Activated T-cell treated with anti-CD3 and anti-CD28 coated beads for 4 hours (primary cell): ENCODE results near the gene ITGBL1.

Experiments
- DNase-seq: peaks from one replicate; pipeline ENCODE4 v3.0.0-alpha.2; 2020

Gene ITGBL1

DNA sequence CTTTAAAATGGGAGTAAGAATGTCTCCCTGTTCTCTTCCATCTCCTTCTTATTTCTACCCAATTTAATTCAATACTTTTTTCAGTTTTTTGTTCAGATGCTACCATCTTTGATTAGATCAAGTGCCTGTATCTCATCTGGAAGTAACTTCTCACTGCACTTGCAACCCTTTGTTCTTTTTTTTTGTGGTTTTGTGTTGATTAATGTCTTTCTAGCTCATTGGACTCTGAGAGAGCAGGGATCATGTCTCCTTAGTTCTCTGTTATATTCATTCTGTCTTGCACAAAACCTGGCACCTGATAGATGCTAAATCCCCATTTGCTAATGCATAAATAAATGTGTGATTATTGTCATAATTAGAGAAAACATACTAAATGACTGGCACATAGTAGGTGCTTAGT, 834 bp upstream of the ITGBL1 start:
- no peak for DNase-seq

DNA sequence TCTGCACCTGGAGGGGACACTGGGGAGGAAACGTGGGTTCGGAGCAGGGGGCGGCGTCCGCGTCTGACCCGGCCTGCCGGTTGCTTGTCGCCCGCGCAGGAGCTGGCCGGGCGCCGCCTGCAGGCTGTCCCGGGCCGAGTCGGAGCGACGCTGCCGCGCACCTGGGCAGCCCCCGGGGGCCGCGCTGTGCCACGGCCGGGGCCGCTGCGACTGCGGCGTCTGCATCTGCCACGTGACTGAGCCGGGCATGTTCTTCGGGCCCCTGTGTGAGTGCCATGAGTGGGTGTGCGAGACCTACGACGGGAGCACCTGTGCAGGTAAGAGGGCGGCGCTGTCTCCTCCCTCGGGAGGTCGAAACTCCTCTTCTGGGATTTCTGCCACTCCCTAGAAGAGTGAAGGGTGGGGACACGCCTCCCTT, 1.3 kb downstream of the ITGBL1 start:
- DNase-seq: no peak

DNA sequence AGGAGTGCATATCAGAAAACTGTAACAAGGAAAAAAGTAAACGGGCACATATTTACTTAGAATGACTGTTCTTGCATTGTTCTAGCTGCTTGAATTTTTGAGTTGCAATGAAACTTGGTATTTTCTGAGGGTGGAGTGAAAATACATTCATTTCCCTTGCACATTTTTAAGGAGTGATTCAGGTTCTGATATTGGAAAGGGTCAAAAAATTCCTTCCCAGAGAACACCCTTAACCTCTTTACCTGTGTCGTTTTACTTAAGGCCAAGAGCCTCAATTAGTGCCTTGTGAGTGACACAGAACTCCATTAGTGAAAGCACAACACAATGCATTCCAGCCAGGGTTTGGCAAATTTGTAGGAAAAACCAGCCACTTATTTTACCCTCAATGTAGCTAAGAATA, 2.3 kb downstream of the ITGBL1 start:
- DNase-seq: no peak

DNA sequence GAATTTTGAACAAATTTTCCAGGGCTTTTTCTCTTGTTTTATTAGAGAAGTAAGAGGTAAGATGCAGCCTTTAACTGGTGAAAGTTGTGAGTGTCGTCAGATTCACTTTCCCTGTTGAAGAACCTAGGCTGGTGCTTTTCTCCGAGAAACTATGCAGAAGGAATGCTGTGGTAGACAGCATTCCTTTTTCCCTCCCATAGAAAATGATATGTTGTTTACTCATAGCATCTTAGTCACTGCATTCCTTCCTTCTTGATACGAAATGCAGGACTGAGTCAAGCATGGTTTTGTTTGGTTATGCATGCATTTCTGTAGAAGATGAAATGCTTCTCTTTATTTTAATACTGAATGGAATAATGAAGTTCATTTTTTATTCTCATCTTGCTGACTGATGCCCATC, 3.4 kb downstream of the ITGBL1 start:
- no peak for DNase-seq

DNA sequence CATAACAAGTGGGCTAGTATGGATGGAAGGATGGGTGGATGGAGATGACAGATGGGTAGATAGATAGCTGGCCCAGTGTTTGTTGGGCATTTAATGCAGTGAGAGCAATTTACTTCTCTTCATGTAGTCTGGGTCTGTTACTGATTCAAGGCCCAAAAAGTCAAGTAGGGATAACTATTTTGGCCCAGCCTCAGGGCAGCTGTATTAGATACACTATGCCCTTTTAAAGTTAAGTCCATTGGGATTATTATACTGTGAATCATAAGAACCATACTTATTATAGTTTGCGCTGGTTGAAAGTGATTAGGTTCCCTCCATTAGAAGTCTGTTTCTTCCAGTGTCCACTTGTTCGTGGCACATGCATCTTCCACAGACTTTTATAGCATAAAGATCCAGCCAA, 4.7 kb downstream of the ITGBL1 start:
- no peak for DNase-seq

DNA sequence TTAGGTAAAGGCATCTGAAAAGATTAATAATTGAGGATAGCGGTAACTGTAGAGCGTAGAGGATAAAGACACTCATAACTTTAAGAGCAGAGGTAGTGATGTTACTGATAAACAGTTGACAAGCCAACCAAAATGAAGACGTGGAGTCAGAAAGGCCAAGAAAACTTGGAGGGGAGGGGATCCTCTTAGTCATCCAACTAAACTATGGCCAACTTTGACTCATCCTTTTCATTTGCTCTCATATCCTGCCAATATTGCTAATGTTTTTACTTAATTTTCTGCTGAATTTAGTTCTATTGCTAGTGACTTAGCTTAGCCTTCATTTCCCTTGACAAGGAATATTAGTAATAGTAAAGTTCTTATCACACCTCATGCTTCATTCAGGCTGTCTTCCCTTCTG, 13.4 kb downstream of the ITGBL1 start:
- no peak for DNase-seq

DNA sequence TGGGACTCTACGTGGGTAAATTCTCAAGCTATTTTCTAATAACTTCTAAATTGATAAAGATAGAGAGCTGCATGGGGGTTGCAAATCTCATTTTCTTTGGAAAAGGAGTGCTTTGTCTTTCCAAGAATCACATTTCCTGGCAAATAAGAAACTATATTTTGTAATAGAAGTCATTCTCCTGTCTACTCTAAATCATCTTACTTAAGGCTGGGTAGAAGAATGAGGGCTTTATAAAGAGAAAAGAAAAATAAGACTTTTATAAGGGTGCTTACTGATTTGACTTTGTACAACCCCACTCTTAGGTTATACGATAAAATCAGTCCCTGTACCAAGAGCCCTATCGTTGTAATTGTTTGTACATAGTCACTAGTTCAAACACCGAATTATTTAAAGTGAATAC, 14.9 kb downstream of the ITGBL1 start:
- DNase-seq: no peak

DNA sequence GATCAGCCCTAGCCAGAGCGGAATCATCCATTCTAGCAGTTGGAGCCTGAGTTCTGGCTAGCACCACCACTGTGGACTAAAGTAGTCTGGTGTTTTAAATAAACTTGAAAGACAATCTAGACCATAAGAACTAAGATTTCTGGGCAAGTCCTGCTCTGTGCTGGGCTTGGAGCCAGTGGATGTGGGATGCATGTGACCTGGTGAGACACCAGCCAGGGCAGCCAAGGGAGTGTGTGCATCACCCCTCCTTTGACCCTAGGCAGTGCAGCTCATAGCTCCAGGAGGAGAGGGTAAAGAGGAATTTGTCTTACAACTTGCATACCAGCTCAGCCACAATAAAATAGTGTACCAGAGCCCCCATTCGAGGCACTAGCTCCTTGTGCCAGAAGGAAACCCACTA, 21.0 kb downstream of the ITGBL1 start:
- no peak for DNase-seq

DNA sequence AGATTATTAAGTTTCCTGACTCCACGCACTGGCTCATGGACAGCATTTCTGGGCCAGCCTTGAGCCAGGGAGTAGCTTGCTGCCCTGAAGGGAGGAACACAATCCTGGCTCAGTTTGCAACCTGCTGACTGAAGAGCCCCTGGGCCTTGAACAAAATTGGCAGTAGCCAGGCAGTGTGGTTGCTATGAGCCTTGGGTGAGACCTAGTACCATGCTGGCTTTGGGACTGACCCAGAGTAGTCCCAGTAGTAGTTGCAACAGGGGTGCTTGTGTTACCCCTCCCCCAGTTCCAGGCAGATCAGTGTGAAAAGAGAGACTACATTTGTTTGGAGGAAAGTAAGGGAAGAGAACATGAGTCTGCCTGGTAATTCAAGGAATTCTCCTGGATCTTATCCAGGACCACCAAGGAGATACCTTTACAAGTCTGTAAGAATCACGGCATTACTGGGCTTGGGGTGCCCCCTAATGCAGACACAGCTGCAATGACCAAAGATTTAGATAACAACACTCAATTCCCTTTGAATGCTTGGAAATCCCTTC, 22.0 kb downstream of the ITGBL1 start:
- no peak for DNase-seq

DNA sequence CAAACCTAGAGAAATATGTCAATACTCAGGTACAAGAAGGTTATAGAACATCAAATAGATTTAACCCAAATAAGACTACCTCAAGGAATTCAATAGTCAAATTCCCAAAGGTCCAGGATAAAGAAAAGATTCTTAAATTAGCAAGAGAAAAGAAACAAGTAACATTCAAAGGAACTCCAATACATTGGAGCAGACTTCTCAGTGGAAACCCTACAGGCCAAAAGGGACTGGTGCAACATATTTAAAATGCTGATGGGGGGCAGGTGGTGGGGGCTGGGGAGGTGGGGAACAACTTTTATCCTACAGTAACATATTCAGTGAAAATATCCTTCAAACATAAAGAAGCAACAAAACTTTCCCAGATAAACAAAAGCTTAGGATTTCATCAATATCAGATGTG, 23.1 kb downstream of the ITGBL1 start:
- no peak for DNase-seq

DNA sequence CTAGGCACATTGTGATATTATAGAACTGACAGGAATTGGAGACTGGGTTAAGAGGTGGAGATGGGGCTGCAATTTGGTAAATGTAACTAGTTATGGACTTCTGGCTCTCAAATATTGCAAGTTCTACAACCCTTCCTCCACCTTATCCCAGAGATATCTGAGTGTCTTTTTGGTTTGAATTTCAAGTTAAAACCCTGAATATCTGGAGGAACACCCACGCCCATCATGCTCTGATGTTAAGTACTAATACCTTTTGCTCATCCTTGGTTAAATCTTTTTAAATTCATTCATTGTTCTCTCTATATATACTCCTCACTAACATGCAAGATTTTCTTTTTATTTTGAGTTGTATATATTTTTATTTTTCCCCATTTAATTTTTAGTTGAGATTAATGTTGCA, 28.9 kb downstream of the ITGBL1 start:
- DNase-seq: no peak

DNA sequence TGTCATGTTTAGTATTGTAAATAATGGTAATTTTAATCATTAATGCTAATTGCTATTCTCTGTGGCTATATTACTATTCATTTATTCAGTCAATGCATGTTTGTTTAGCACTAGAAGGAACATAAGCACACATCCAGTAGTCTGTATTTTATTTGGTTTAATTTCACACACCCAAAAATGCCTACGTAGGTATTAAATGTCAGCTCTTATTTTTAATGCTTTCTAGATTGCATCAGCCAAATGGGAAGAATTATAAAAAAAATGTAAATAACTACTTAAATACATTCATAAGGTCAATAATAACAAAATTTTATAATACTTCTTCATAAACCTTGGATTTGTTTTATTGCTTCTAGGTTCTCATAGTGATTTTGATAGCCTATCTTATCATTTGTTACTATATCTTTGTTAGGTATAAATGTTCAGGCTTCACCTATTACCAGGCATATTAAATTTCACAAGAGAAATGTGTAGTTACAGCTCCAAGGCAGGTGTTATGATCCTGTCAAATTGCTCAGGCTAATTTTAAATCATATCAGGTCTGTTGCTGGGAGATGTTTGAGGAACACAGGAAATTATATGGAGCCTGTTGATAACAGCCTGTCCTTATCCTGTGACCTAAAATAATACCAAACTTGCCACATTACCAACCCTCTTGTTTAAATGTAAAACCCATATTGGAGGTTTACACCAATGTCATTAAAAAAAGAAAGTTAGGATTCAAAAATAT, 34.4 kb downstream of the ITGBL1 start:
- no peak for DNase-seq

DNA sequence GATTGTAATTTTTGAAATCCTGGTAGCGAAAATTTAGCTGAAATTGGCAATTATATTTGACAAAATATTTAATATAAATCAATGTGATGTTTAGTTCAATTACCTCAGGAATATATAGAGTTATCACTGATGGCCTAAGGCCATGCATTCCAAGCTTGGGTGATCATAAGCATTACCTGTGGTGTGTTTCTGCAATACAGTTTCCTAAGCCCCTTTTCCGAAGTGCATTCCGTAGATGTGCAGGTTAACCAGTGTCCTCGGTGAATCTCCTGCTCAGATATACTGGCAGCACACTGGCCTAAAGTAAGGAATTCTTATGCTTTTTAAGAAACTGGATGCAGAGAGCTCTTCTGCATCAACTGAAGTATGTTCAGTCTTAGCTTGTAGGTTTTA, 35.0 kb downstream of the ITGBL1 start:
- no peak for DNase-seq

DNA sequence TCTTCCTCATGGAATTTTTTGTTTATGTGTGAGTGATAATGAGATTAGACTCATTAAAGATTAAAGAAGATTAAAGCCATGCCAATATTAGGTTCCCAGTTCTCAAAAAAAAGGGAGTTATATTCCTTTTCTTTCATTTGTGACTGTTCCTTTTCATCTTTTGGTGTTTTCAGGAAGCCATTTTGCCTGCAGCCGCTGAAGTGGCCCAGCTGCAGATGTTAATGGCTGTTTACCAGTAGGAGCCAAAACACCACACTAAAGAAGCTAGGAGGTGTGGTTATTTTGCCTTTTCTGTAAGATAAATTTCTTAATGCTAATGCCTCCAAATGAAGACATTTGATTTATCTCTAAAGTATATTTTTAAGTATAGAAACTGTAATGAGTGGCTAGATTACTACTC, 36.3 kb downstream of the ITGBL1 start:
- no peak for DNase-seq

DNA sequence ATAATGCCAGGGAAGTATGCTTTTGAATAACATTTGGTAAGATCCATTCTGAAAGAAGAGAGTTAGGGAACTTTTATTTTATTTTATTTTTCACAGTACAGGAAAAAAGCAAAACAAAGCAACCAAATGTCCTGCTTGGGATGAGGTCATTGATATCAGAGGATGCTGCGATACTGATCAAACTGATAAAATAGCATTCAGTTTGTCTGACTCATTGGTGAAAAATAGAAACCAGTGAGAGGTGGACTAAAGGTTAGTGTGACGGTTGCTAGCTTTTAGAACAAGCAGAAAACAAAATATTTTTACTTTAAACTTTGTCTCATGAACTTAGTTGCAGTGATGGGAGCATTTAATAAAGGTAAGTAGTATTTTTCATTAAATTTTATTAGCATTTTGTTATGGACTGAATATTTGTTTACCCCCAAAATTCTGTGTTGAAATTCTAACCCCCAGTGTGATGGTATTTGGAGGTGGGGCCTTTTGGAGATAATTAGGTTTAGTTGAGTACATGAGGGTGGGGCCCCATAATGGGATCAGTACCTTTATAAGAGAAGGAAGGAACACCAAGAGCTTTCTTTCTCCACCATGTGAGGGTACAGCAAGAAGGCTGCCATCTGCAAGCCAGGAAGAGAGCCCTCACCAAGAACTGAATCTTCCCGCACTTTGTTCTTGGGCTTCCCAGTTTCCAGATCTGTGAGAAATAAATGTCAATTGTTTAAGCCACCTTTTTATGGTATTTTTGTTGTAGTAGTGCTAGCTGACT, 37.3 kb downstream of the ITGBL1 start:
- no peak for DNase-seq

DNA sequence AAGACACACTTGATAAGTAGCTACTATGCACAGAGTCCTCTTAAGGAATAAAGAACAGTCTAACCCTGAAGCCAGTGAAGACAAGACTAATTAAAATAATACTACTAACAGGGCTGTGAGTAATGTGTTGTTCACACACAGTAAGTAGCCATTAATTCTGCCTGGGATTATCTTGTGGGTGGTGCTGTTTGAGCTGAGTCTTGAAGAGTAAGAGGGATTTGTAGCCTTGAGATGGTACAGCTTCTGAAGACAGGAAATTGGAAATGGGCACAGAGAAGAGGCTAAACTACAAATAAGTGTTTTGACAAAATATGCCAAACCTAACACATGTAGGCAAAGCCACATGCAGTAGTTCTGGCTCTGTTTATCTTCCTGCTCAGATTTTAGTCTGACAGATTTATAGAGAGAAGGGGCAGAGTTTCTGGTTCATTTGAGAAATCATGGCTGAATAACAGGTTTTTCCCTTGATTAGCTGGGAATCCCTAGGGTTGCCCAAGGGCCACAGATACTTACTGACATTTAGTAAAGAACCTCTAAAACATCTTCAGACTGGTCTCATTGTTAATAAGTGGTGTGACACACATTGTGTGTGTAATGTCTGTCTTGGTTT, 38.0 kb downstream of the ITGBL1 start:
- DNase-seq: no peak

DNA sequence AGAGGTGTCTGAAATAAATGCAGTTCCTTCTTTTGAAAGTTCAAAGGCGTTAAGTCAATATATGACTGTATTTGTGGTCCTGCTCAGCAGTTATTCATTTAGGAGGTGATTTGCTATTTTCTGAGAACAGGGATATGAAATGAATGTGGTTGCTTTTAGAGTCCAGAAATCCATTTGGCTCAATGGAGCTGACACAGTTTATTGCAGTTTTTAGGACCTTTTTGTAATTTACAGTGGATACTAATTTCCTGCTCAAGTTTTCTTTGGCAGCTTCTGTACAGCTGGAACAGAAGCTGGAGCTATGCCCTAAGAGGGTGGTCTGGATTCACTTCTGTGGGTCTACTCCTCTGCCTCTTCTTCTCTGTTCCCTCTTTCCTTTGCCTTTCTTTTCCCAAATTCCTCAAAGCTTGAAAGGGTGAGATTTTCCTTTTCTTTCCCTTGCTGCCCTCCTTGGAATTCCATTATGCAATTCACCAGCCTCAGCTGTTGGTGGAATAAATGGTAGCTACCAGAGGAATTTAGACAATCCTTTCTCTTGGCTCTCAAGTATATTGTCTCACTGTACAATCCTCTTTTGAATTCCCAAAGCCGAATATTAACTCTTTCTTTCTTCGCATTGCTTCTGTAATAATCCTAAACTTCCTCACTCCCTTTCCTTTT, 39.9 kb downstream of the ITGBL1 start:
- no peak for DNase-seq

DNA sequence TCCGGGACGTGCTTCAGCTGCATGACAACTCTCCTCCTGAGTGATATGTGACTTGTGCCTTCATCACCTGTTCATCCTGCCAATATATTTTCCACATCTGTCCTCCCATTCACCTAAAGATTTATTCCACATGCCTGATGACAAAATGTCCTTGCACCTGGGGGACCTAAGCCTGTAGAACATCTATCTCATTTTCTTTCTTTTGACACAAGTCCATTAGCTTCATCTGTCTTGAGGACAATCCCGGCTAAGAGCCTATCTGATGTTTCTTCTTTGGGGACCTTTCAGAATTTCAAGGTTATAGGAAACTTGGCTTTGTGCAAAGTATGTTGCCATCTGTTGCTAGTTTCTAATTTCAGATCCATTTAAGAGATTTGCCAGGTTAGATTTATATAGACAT, 41.1 kb downstream of the ITGBL1 start:
- no peak for DNase-seq

DNA sequence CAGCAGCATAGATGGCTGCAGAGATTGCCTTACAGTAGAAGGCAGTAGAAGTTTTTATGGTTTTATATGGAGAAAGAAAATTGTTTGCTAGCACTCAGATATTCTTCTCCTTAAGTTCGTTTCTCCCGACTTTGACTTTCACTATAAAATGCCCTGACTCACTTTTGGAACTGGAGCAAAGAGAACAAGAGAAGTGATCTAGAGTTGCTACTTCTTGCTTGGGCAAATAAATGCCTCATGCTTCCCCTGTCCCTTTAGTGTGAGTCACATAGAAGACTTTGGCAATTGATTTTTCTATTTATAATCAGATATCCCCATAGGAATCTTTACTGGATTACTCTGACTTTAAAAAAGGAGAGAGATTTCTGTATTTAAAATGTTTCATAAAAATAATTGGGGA, 46.9 kb downstream of the ITGBL1 start:
- no peak for DNase-seq

DNA sequence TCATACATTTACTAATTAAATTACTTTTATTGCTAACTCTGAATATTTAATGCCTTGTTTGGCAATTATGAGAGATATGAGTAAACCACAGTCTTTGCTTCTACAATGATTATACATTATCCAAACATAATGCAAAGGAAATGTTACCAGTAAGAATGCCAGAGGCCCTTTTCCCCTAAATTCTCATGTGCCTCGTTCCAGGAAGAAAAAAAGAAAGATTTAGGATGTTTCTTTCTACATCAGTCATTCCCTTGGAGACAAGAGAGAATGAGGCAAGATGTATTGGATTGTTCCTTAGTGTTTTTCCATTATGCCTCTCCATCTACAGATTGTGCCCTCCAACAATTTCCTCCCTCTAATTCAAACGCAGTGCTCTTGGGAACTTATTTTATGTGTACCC, 50.1 kb downstream of the ITGBL1 start:
- DNase-seq: no peak

DNA sequence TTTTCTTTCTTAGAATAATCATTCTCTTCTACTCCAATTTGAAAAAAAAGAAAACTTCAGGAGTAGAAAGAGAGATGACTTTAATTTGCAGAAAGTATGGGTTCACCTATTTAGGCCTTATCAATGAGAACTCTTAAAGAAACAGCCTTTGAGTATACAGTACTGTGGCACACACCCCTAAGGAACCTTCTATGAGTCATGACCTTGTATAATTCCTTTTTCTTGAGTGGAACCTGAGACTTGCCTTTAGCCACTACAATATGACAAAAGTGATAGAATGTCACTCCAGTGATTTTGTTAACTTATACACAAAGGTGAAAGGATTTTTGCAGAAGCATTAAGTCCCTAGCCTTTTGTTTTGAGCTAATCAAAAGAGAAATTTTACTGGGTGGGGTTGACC, 58.7 kb downstream of the ITGBL1 start:
- DNase-seq: no peak

DNA sequence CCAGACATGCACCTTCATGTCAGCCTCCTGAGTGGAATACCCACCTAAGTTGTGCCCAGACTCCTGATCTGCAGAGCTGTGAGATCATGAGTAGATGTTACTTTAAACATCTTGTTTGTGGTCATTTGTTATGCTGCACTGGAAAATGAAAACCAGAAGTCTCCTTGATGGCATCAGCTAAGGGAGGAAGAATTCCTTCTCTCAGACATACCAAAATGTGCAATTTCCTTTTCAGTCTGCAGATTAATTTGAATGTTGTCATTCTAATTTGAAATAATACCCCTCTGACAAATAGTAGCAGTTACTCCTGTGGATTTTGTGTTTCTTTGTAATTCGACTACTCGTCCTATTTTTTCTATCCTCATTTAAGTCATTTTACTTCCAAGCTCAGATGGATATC, 59.3 kb downstream of the ITGBL1 start:
- DNase-seq: no peak

DNA sequence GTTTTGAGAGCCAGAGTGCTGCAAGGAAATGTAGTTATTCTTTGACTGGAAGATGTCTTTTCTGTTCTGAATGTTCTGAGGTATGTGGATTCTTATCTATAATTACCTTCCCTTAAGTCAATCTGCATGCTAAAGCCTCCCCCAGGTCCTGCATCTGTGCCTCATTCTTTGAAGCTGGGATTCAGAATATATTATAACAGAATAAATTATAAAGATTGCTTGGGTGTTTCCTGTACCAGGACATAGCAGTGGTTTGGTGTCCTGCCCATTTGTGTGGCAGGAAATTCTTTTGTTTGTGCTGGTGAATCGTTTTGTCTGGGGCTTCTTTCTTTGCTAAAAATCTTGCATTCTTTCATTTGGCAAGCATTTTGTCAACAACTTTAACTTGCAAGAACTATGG, 60.2 kb downstream of the ITGBL1 start:
- DNase-seq: no peak

DNA sequence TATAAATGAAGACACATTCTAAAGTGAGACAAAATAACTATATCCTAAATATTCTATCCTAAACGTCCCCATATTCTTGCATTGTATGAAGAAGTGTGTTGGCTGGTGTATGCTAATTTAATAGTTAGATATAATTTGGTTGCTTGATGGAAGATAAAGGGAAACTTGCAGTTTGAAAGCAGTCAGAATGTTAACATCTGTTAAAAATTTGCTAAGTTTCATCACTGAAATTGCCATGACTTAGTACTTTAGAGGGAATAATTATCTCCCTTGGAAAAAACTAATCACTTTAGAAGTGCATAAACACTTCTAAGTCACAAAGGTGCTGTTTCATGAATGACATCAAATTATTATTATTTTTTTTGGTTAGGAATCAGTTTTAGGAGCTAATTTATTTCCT, 61.6 kb downstream of the ITGBL1 start:
- DNase-seq: no peak
